ENCODE results near the gene VPS35.

Gene VPS35

DNA sequence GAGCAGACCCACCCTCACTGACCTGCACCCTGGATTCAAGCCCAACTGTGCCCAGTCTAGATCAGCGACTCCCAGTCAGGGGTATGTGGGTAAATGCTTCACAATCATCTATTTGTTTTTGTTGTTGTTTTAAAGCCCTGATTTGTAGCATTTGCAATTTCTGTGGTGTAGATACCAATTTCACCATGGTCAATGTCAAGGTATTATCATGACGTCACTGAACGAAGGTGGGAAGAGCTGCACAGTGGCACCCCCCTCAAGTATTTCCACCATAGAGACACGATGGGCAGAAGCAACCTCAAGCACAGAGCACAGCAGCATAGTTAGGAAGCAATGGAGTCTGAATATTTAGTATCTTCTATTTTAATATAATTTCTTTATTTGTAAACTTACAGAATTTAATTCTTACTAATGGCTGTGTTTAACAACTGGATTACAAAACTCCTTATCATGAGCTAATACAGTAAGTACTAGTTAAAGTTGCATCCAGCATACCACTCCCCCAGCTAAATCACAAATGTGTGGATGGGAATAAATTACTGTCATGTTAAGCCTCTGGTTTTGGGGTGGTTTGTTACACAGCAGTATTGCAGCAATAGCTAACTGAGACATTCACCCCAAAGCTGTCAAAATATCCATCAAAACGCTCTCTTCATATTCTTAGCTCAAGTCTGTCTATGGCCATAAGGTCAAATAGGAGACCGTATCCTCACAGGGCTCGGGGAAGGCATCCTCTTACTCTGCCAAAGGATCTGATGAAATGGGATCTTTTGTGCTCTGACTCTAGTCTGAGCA is 26.0 kb upstream of the VPS35 start:
- no peak for DNase-seq (ENCODE audit: low read depth)

DNA sequence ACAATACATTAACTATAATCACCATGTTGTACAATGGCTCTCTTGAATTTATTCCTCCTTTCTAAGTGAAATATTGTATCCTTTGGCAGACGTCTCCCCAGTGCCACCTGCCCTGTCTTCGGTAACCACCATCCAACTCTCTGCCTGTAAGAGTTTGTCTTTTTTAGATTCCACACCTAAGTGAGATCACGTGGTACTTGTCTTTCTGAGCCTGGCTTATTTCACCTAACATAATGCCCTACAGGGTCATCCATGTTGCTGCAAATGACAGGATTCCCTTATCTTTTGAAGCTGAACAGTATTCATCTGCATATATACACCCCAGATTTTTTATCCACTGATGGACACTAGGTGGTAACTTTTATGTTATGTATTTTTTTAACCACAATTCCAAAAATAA is 24.7 kb upstream of the VPS35 start:
- no peak overlapping the region for H3K4me3 ChIP-seq (ENCODE audit: control insufficient read depth, low read depth, low read length)
- no peak for DNase-seq (ENCODE audit: low read depth)
- TF ChIP-seq, protein P1, sequence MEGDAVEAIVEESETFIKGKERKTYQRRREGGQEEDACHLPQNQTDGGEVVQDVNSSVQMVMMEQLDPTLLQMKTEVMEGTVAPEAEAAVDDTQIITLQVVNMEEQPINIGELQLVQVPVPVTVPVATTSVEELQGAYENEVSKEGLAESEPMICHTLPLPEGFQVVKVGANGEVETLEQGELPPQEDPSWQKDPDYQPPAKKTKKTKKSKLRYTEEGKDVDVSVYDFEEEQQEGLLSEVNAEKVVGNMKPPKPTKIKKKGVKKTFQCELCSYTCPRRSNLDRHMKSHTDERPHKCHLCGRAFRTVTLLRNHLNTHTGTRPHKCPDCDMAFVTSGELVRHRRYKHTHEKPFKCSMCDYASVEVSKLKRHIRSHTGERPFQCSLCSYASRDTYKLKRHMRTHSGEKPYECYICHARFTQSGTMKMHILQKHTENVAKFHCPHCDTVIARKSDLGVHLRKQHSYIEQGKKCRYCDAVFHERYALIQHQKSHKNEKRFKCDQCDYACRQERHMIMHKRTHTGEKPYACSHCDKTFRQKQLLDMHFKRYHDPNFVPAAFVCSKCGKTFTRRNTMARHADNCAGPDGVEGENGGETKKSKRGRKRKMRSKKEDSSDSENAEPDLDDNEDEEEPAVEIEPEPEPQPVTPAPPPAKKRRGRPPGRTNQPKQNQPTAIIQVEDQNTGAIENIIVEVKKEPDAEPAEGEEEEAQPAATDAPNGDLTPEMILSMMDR (IDR thresholded peaks at IDR 0.05; ENCODE audit: control insufficient read depth, insufficient read depth, low read depth, low read length, missing control alignments), result no peak

More for the DNA sequence above, 26.0 kb upstream of the VPS35 start:
- TF ChIP-seq, protein P1 (IDR thresholded peaks at IDR 0.05; ENCODE audit: control insufficient read depth, insufficient read depth, low read depth, low read length, missing control alignments), result no peak
- no peak overlapping the region for H3K4me3 ChIP-seq (ENCODE audit: control insufficient read depth, low read depth, low read length)

DNA sequence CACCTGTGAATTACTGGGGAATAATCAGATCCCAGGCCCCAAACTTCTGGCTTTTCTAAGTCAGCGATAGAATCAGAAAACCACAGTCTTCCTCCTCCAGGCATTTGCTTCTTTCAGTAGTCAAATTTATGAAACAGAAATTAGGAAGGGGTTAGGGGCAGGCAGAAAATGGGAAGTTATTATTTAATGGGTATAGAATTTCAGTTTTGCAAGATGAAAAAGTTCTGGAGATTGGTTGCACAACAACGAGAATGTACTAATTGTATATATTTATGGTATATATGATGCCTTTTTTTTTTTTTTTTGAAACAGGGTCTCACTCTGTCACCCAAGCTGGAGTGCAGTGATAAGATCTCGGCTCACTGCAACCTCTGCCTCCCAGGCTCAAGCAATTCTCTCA is 23.9 kb upstream of the VPS35 start:
- H3K4me3 ChIP-seq (ENCODE audit: control insufficient read depth, low read depth, low read length), result no peak overlapping the region
- no peak for DNase-seq (ENCODE audit: low read depth)
- TF ChIP-seq, protein P1 (IDR thresholded peaks at IDR 0.05; ENCODE audit: control insufficient read depth, insufficient read depth, low read depth, low read length, missing control alignments), result no peak

DNA sequence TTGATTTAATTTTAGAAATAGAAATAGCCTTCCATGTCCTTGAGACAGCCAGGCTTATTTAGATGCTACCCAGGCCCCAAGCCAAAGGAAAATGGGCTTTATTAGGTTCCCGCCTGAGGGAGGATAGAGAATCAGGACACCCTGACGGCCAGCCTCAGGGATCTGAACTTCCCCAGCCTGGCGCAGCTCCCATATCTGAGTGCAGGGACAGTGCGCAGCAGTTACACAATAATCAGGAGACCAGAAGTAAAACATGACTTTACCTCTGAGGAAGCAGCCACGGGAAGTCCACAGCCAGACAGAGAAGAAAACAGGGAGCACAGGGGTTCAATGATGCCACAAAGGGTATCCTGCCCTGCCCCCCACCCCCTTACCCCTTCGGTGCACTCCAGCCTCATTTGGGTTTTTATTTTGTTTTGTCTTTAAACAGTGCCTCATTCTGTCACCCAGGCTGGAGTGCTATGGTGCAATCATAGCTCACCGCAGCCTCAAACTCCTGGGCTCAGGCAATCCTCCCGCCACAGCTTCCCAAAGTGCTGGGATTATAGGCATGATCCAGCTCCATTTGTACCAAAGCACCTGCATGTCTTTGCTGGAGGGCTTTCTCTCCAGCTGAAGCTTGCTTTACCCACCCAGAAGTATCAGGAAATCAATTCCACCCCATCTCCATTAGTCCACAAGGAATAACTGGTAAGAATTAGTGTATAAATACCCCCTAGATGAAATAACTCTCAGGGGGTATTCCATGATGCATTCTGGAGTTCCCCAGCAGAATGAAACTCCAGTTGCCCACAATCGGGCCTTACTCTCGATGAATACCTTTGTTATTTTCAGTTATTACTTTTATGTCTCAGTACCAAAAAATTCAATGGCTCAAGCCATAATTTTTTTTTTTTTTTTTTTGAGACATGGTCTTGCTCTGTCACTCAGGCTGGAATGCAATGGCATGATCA is 22.4 kb upstream of the VPS35 start:
- TF ChIP-seq, protein P1 (IDR thresholded peaks at IDR 0.05; ENCODE audit: control insufficient read depth, insufficient read depth, low read depth, low read length, missing control alignments), result no peak
- H3K4me3 ChIP-seq (ENCODE audit: control insufficient read depth, low read depth, low read length), result no peak overlapping the region
- no peak for DNase-seq (ENCODE audit: low read depth)

DNA sequence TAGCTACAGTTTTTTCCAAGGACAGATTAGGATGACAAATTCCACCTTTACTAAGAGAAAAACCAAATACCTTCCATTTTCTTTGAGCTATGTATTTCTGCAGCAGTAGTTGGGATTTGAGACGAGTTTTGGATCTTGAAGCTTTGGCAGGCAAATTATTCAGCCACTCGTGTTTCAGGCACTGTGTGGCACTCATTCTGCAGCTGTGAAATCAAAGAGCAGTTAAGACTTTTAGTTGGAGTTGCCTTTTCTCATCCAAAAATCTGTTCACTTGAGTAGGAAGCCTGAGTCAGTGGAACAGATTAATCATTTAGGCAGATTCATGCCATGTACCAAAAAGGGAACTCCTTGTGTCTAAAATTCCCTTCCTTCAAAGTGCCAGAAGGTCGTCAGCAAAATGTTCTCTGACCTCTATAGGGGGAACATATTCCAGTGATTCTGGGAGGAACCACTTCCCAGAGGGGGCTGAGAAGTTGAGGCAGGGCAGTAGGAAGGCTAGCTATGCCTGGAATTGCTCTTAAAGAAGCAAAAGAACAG is 20.6 kb upstream of the VPS35 start:
- DNase-seq (ENCODE audit: low read depth), result no peak
- TF ChIP-seq, protein P1 (IDR thresholded peaks at IDR 0.05; ENCODE audit: control insufficient read depth, insufficient read depth, low read depth, low read length, missing control alignments), result no peak
- no peak overlapping the region for H3K4me3 ChIP-seq (ENCODE audit: control insufficient read depth, low read depth, low read length)

DNA sequence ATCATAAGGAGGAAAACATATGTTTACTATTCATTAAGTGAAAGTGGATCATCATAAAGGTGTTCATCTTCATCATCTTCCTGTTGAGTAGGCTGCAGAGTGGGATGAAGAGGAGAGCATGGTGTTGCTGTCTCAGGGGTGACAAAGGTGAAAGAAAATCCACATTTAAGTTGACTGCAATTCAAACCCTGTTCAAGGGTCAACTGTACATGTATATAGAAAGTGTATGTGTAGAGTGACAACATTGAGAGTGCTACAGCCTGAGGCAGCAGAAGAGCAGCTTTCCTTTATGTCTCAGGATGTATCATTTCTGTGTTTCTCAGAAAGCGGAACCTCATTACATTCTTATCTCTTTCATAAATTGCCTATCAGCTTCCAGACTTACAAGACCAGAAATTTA is 17.7 kb upstream of the VPS35 start:
- TF ChIP-seq, protein P1 (IDR thresholded peaks at IDR 0.05; ENCODE audit: control insufficient read depth, insufficient read depth, low read depth, low read length, missing control alignments), result no peak
- DNase-seq (ENCODE audit: low read depth), result no peak
- H3K4me3 ChIP-seq (ENCODE audit: control insufficient read depth, low read depth, low read length), result no peak overlapping the region

Measured in AG09309 (cell line).